Activated naive CD4-positive, alpha-beta T cell treated with anti-CD3 and anti-CD28 coated beads, Interleukin-2, amount 50 U/mL, for 16 hours (primary cell): ENCODE results near the gene TMEM179.
"Not testable (repeated sequence)": the region's sequence is repeated elsewhere in the genome, so short reads cannot be mapped to it uniquely, and the experiment has no call there.

Experiments used
- DNase-seq: peaks from one replicate; pipeline ENCODE4 v3.0.0-alpha.2; 2020

TMEM179 gene

GRCh38 chr14:104636846-104637545, 32.4 kb upstream of the TMEM179 start:
- not testable (repeated sequence) for DNase-seq

DNA sequence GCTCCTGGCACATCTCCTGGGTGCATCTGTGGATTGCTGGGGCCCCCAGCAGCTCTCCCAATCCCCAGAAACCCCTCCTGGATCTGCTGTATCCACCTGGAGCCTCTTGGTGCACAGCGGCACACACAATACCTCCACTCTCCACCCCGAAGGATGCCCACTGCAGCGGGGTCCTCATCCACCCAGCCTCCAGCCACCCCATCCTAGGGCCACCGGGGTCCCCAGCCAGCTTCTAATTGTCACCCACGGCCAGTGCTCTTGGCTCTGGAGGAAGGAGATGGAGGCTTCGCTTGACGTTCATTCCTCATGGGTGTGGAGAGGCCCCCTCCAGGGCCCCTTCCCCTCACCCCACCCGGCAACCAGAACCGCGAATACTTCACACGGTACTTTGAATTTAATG, 31.6 kb upstream of the TMEM179 start:
- no peak for DNase-seq

GRCh38 chr14:104635717-104636116, 31.1 kb upstream of the TMEM179 start:
- no peak for DNase-seq

DNA sequence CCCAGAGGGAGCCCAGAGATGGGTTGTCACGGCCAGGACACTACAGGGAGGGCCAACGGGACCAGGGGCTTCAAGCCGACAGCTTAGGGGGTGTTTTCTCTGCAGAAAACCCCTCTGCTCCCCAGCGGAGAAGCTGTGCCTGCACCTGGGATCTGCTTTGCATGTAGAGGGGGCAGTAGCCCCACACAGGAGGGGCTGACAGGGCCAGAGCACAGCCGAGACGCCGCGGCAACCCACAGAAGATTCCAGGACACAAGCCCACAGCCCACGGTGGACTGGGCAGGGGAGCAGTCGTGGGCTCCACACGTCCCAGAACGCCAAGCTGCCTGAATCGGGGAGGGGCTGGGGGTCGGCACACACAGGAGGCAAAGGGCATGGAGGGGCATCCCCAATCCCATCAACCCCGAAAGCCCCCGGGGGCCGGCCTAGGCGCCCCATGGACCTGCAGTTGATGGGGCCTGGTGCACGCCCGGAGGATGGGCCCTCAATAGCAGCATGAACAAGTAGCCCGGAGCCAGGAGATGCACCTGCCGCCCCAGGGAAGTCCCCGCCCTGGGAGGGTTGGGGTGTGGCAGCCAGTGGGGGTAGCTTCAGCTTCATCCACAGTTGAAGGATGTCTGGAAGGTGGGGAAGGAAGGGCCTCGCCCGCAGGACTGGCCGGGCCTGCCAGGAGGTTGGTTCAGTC, 30.5 kb upstream of the TMEM179 start:
- DNase-seq, result no peak

GRCh38 chr14:104634138-104634760, 29.7 kb upstream of the TMEM179 start:
- no peak for DNase-seq

DNA sequence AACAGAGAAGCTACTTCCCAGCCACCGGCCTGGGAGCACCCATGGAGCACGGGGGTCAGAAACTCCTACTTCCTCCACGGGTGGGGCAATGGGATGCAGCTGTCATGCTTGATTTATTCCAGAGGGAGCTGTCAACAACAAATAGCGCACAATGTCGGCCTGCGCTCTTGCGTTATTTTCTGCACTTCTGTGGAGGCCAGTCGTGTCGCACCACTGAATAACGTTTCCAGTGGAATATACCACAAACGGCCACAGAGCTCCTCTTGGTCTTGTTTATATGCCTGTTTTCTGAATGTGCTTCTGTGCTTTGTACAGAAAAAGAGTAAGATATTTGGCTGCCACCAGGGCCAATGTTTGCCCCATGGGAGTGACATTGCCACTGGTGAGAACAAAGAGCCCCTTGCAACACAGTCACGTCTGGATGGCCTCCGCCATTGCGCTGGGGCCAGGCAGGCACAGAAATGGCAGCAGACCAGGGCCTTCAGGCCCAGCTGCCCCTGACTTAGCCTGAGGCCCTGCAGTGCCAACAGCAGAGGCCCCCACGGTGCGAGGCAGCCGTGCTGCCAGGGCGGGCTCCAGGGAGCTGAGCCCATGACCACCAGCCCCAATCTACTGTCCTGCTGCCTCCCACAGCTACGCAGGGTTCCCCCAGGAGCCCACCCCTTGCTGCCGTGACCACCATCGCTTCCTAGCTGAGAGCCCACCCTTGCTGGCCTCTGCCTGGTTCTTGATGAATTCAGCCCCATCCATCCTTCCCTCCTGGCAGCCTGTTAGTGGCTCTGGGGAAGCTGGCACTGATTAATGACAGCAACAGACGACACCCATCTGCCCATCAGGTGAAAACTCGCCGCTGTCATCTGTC, 28.9 kb upstream of the TMEM179 start:
- DNase-seq, result no peak

GRCh38 chr14:104632781-104633180, 28.2 kb upstream of the TMEM179 start:
- DNase-seq, result no peak

- no peak for DNase-seq
Measured at GRCh38 chr14:104624939-104625338, 20.4 kb upstream of the TMEM179 start.

GRCh38 chr14:104614126-104614812, 9.7 kb upstream of the TMEM179 start:
- DNase-seq, result no peak

DNA sequence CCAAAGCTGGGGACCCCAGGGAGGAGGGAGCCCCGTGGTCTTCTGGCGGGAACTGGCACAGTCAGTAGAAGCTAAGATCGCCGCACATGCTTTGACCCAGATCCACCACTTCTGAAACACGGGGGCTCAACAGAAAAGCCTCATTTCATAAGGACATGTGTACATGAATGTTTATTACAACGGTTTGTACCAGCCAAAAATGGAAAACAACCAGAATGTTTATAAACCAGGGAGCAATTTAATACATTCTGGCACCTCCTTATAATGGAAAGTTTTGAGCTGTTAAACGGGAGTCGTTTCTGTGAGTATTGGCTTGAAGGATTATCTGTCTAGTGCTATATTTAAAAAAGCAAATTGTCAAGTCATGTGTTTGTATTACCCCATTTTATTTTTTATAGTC, 7.3 kb upstream of the TMEM179 start:
- no peak for DNase-seq

DNA sequence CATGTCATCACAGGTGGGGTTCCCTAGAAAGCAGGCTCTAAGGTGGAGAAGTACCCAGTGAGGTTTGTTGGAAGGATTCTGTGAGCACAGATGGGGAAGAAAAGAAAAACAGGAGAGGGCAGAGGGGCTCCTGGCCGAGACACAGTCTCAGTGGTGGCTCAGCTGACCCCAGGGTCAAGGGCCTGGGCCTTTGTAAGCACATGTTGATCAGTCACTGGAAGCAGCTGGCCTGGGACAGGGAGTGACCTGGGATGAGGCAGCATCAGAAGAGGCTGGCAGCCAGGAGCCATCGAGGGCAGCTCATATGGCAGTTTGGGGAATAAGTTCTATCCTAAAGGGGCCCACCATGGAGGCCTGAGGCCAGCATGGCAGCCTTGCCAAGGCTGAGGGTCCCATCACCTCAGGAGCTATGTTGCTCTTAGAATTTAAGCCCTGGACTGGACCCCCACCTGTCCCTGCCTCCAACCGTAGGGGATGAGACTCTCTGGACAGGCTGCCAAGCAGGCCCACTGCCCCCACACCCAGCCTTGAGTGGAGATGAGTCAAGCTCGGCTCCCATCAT, 6.3 kb upstream of the TMEM179 start:
- no peak for DNase-seq

DNA sequence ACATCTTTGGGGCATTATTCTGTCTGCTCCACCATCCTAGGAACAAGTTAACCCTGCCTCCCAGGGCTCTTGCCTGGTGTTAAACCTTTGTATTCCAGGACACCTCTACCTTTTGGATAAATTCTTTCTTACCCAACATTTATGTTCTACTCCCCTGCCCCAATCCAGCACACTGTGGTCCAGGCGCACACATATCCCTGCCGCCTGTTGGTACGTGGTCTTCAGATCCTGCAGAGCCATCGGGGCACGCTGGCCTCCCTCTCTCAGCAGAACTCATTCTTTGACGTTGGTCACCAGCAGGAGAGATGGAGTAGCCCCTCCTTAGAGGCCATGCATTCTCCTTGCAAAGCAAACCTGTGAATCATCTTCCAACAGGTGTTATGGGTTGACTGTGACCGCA, 5.1 kb upstream of the TMEM179 start:
- no peak for DNase-seq

DNA sequence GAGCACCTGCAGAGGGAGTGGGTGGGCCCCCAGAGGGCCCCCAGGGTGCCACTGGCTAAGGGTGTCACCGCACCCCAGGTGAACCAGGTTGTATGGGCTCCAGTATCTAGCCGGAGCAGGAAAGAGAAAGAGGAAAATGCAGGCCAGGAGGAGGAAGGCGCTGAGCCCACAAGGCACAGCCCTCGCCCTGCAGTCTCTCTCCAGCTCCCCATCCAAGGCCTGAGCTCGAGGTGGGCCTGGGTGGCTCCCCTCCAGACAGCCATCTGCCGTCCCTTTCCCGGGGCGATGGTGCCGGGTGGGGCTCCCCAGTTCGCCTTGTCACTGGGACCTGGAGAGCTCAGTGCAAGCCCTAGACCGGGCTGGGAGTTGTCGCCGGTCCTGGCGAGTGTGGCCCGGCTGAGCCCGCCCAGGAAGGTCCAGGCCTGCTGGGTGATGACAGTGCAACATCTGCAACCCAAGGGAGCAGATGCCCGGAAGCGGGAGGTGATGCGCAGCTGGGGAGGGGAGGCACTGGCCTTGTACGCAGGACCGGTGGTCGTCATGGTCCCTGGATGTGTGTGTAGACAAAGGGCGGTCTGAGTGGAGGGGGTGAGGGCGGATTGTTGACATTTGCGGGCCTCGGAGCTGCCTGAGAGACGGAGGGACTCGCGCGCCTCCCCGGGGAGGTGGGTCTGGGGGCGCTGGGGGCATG, 716 bp downstream of the TMEM179 start:
- DNase-seq, result no peak

GRCh38 chr14:104602933-104603325, 1.6 kb downstream of the TMEM179 start:
- no peak for DNase-seq

DNA sequence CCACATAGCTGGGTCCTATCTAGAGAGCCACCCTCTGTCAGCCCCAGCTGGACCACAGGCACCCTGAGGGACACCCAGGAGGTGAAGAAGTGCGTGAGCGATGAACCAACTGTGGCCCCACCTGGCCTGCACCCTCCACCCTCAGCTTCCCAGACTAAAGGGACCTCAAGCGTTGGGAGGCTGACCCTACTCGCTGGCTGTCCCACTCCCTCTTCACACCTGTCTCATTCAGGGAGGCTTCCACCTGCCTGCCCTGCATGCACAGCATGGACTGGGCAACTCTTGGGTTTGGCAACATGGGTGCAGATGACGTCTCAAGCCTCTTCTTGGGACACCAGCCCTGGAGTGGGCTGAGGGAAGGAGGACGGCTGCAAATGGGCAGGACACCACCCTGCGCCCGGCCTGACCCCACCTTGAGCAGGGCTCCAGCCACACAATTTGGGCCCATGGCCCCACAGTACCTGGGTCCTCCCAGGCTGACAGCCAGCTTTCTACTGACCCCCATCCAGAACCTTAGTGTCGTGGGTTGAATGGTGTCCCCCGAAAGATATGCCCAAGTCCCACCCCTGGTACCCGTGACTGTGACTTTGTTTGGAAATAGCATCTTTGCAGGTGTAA, 2.1 kb downstream of the TMEM179 start:
- no peak for DNase-seq

GRCh38 chr14:104601786-104602185, 2.8 kb downstream of the TMEM179 start:
- DNase-seq, result no peak

DNA sequence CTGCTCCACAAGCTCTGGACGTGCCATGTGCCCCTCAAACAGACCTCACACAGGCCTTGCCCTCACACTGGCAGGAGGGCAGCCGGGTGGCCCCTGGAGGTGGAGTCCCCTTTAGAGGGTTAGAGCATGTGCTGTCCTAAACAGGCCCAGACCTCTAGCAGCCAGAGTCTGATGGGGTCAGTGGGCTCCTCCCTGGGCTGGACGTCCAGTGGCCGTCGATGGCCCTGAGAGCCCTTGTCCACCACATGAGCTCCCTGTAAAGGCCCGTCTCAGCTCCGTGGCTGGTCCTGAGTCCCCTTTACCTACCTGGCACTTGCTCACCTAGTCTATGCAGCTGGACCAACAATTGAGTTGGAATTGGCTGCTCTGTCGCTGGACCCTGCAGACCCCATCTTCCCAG, 3.8 kb downstream of the TMEM179 start:
- no peak for DNase-seq

DNA sequence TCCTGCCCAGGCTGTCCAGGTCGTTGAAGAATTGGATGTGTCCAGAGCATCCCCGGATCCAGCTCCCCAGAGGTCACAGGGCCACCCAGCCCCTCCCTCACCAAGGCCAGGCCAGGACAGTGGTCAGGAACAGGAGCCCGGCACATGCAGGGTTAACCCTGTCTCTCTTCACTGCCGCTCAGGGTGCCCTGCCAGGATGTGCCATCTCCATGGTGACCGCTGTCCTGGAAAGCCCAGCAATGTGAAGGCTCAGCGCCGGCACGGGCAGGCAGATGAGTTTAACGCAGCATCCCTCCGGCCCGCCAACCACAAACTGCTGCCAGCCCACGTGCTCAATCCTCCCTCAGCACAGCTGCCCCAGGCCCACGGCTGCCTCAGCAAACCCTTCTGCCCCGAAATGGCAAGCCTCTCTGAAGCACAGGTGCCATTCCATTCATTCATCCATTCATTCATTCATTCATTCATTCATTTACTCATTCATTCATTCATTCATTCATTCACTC, 4.4 kb downstream of the TMEM179 start:
- no peak for DNase-seq

DNA sequence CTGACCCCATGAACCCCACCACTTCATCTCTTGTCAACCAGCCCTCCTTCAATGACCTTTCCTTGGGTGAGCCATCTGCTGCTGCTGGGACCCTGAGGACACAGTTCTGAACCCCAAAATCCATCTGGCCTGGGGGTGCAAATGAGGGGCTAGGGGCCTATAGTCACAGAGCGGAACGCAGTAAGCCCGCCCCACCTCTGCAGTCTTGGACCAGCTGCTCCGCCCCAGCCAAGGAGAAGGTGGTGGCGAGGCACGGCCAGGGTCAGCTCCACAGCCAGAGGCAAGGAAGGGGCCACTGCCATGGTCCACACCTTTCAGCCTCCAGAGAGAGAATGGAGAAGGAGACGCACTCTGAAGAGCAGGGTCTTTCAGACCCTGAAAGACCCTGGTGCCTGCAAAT, 5.1 kb downstream of the TMEM179 start:
- no peak for DNase-seq

- DNase-seq, result no peak
Measured at GRCh38 chr14:104598910-104599273, 5.7 kb downstream of the TMEM179 start.
